Type B pancreatic cell (in vitro differentiated cells): ENCODE measurements around the gene MGMT. TPM values are rescaled to one million over a fixed set of nuclear protein-coding genes. Genes with fewer than 3 reads are reported as not detected.

Experiments
- DNase-seq: peaks from one replicate; pipeline ENCODE4 v3.0.0; 2021; ENCODE audit warnings: mixed read lengths; ENCODE audit not compliant: unreplicated experiment; ENCODE audit errors: extremely low spot score
- H3K27ac Mint-ChIP-seq: 2 replicates; pipeline ENCODE4 v1.8.0; 2021; ENCODE audit warnings: mild to moderate bottlenecking, mixed read lengths
- H3K27me3 Mint-ChIP-seq: 2 replicates; pipeline ENCODE4 v1.8.0; 2021; ENCODE audit warnings: mixed read lengths
- H3K36me3 Mint-ChIP-seq: 2 replicates; pipeline ENCODE4 v1.8.0; 2021; ENCODE audit warnings: mixed read lengths
- H3K4me1 Mint-ChIP-seq: one replicate; pipeline ENCODE4 v1.8.0; 2021; ENCODE audit warnings: mixed read lengths; ENCODE audit not compliant: unreplicated experiment
- H3K4me3 Mint-ChIP-seq: 2 replicates; pipeline ENCODE4 v1.8.0; 2021; ENCODE audit warnings: mild to moderate bottlenecking, mixed read lengths
- H3K9me3 Mint-ChIP-seq: 2 replicates; pipeline ENCODE4 v1.8.0; 2021; ENCODE audit warnings: mixed read lengths
- CTCF ChIP-seq: fragments of 200-600 bp; sonication (generic); conservative IDR thresholded peaks from 2 replicates; pipeline ENCODE4 v1.5.0; 2021; ENCODE audit warnings: antibody characterized with exemption, mild to moderate bottlenecking
- total RNA-seq: library from RNA; stranded (reverse); gene quantifications from 2 replicates; pipeline ENCODE4 v1.2.1, GENCODE V29; 2021; ENCODE audit warnings: low replicate concordance

The MGMT gene
- total RNA-seq, 1 donor from 2014 or later, result 18.8 TPM

DNA sequence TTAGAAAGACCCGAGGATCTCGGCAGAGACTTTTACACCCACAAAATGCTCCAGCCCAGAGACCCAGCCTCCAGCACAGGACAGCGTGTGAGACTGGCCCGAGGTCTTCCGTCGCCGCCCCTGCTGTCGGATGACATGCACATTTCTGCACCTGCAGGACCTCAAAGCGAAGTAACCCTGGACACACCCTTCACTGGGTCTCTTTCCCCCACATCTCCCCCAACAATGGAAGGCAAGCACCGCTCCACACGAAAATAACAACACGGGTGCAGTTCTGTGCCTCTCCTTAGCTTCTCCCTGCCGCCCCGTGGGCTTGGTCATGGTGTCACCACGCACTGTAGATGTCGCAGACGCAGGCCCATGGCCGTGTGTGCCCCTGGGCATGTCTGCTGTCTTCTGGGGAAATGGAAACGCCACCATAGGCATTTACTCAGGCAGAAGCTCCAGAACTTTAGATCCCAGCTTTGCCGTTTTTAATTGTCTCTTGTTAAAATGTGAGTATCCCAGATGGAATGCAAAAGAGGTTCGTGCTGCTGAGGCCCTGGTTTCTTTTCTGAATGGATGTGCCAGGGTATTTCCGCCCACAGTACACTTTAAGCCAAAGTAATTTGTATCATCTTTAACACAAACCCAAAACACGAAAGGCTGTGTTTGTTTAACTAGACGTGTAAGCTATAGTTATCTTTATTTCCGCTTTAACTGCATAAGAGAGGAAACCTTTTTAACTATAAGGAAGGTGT, 237.9 kb downstream of the MGMT start:
- DNase-seq, result no peak
- H3K27me3 Mint-ChIP-seq, result peaks cover 4% of the 10 kb centered on the region
- H3K36me3 Mint-ChIP-seq, result peaks cover 9% of the 10 kb centered on the region
- H3K4me3 Mint-ChIP-seq, result no peak overlapping the region
- H3K4me1 Mint-ChIP-seq, result peaks cover 15% of the 10 kb centered on the region
- no peak for TF ChIP-seq CTCF
- no peak overlapping the region for H3K27ac Mint-ChIP-seq
- no peaks in the 10 kb centered on the region for H3K9me3 Mint-ChIP-seq

- Mint-ChIP-seq H3K4me1 (peaks cover 15% of the 10 kb centered on the region), H3K27ac (no peak overlapping the region), H3K9me3 (no peaks in the 10 kb centered on the region), H3K27me3 (peaks cover 4% of the 10 kb centered on the region), H3K36me3 (peaks cover 9% of the 10 kb centered on the region), H3K4me3 (no peak overlapping the region)
- TF ChIP-seq CTCF, result no peak
- DNase-seq, result no peak
These were observed 238.6 kb downstream of the MGMT start for GRCh38 chr10:129705676-129706075.

GRCh38 chr10:129706081-129706480, 239.0 kb downstream of the MGMT start:
- Mint-ChIP-seq H3K4me3 (no peak overlapping the region), H3K27me3 (peaks cover 4% of the 10 kb centered on the region), H3K4me1 (peaks cover 15% of the 10 kb centered on the region), H3K9me3 (no peaks in the 10 kb centered on the region), H3K27ac (no peak overlapping the region), H3K36me3 (peaks cover 9% of the 10 kb centered on the region)
- DNase-seq, result no peak
- no peak for TF ChIP-seq CTCF

DNA sequence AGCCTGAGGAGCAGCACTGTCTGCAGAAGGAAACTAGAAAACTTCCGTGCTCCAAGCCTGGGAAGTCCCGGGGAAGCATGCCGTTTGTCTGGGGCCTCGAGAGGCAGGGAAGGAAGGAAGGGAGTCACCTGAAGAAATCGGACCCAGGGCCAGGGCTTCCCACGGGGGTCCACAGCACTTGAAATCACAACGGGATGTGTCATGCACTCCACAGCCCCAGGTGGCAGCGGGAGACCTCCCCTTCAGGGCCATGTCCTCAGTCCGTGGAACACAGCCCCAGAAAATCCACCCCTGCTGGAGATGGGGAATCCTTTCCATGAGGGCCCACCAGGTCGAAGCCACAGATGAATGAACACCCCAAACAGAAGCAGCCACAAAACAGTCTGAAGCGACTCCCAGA, 239.5 kb downstream of the MGMT start:
- TF ChIP-seq CTCF, result no peak
- DNase-seq, result no peak
- H3K9me3 Mint-ChIP-seq, result no peaks in the 10 kb centered on the region
- H3K36me3 Mint-ChIP-seq, result peaks cover 9% of the 10 kb centered on the region
- peaks cover 15% of the 10 kb centered on the region for H3K4me1 Mint-ChIP-seq
- H3K4me3 Mint-ChIP-seq, result no peak overlapping the region
- H3K27ac Mint-ChIP-seq, result no peak overlapping the region
- peaks cover 4% of the 10 kb centered on the region for H3K27me3 Mint-ChIP-seq

DNA sequence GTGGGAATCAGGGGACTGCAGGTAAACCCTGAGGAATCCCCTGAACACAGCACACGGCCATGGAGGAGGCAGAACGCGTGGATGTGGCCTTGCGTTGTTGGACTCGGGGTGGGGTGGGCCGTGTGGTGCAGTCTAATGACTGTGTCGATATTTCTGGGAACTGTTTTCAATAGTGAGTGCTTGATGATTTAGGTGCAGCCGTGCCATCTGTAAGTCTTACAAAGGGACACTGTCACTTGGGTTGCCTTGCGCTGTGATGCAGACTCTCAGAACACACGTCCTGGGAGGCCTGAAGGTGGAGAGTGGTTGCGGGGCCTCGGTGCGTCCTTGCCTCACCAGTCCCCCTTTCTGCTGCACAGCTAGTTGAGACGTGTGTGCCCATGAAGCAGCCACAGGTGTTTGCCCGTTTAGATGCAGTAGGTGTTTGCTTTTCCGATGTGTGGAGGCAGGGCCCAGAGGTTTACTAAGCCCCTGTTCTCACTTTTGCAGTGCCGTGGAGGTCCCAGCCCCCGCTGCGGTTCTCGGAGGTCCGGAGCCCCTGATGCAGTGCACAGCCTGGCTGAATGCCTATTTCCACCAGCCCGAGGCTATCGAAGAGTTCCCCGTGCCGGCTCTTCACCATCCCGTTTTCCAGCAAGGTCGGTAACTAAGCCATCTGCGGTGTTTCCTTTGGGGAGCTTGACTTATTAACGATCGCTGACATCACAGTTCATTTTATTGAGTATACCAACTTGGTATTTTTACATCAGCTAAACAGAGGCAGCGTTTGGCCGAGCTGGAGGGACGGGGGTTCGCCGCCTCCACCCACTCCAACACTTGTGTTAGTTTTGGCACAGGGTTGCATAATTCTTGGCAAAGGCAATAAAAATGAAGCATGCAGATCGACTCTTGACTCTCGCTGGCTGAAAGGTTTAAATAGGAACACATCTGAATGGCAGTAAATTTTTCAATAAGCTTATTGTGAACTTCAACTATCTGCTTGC, 240.7 kb downstream of the MGMT start:
- H3K9me3 Mint-ChIP-seq, result no peaks in the 10 kb centered on the region
- peaks cover 9% of the 10 kb centered on the region for H3K36me3 Mint-ChIP-seq
- peak; percentile 64 for DNase-seq
- H3K27me3 Mint-ChIP-seq, result peaks cover 4% of the 10 kb centered on the region
- no peak overlapping the region for H3K27ac Mint-ChIP-seq
- TF ChIP-seq CTCF, result no peak
- peaks cover 15% of the 10 kb centered on the region for H3K4me1 Mint-ChIP-seq
- H3K4me3 Mint-ChIP-seq, result no peak overlapping the region
